HEK293T (cell line): ENCODE measurements around the gene ASTL.

ENCODE experiments used
- BHLHE40 ChIP-seq: fragments of 450-650 bp; IDR thresholded peaks from 2 replicates; pipeline ENCODE4 v1.6.1; 2016; ENCODE audit warnings: mild to moderate bottlenecking, moderate library complexity, borderline replicate concordance
- FOXK2 ChIP-seq: fragments of 450-650 bp; IDR thresholded peaks from 2 replicates; pipeline ENCODE4 v1.6.1; 2016; ENCODE audit warnings: mild to moderate bottlenecking
- FOXM1 ChIP-seq: fragments of 450-650 bp; IDR thresholded peaks from 2 replicates; pipeline ENCODE4 v1.6.1; 2017; ENCODE audit warnings: mild to moderate bottlenecking, borderline replicate concordance
- L3MBTL2 ChIP-seq: fragments of 450-650 bp; conservative IDR thresholded peaks from 2 replicates; pipeline ENCODE4 v1.6.1; 2016; ENCODE audit warnings: mild to moderate bottlenecking
- NFRKB ChIP-seq: fragments of 450-650 bp; IDR thresholded peaks from 2 replicates; pipeline ENCODE4 v1.6.1; 2016; ENCODE audit warnings: mild to moderate bottlenecking, moderate library complexity
- TARDBP ChIP-seq: fragments of 450-650 bp; IDR thresholded peaks from 2 replicates; pipeline ENCODE4 v1.6.1; 2016

DNA sequence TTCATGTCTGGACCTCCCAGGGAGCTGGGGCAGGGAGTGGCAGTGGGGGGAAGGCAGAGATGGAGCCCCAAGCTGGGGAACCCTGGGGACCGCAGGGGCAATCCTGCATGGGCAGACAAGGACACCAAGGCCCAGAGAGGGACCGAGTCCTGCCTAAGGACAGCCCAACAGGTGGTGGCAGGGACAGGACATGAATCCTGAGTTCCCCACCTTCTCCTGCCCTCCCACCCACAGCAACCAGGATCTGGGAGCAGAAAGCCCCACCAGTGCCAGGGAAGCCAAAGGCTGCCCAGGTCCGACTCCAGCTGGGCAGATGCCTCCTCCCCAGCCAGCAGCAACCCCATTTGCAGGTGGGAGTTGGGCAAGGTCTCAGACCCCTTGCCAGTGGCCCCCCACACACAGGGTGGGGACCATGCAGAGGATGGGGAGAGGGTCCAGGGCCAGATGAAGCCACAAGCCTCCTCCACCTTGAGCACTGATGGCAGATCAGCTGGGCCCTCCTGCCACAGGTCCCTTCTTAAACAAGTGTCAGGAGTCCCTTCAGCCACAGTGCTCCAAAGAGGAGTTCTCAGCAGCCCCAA, 28.3 kb downstream of the ASTL start:
- TF ChIP-seq TARDBP: no peak
- TF ChIP-seq L3MBTL2: no peak
- TF ChIP-seq NFRKB: no peak
- no peak for TF ChIP-seq FOXM1
- no peak for TF ChIP-seq FOXK2
- TF ChIP-seq BHLHE40: no peak
